ENCODE results near the gene LPP. TPM values are rescaled to one million over a fixed set of nuclear protein-coding genes. Genes with fewer than 3 reads are reported as not detected.

Gene LPP
- total and polyA plus RNA-seq, 4 donors: 11.1 to 219 (median 66.5) TPM

DNA sequence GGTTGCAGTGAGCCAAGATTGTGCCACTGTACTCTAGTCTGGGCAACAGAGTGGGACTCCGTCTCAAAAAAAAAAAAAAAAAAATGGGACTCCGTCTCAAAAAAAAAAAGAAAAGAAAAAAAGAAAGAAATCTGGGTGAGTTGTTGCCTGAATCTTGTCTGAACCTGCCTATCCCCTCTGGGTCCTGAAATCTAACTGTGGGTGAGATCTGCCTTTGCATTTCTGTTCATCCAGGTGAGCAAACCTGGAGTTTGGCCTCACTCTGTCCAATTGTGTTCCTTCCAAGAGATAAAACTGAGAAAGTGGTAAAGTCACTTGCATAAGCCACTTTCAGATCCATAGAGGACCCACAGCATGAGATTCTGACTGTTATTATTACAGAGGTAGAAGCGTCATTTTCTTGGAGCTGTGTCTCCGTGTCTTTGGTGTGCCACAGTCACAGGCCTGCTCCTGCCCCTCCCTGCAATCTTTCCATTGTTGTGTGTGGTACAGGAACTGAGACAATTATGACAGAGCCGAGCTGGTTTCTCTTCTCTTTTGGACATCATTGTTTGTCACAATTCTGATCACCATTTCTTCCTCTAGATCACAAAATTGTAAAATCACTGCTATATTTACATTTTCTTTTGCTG, 235.9 kb downstream of the LPP start:
- Histone ChIP-seq H3K27me3 (ENCODE audit: control insufficient read depth in 3 of 3, insufficient read depth in 3 of 3, low read length in 2 of 3) (no peaks in the 10 kb centered on the region), H3K9me3 (ENCODE audit: control insufficient read depth in 4 of 4, insufficient read depth in 3 of 4, low read length in 3 of 4) (no peaks in the 10 kb centered on the region), H3K9ac (ENCODE audit: insufficient read depth in 1 of 2, low read length in 2 of 2) (peak overlapping the region in 1 of 2 donors; percentile 38), H3K27ac (ENCODE audit: low read depth in 1 of 2, low read length in 1 of 2) (peak overlapping the region in 1 of 2 donors; percentile 51), H3K4me3 (no peak overlapping the region), H3K36me3 (ENCODE audit: control insufficient read depth in 4 of 4, insufficient read depth in 4 of 4, low read length in 4 of 4) (no peaks in the 10 kb centered on the region), H3K4me1 (ENCODE audit: control insufficient read depth in 5 of 5, insufficient read depth in 5 of 5, low read length in 5 of 5) (peaks cover 0 to 16% (median 4%) of the 10 kb centered on the region in 5 donors)
- ATAC-seq (ENCODE audit: insufficient read depth, low FRiP score) (no peak), DNase-seq (peak in 2 of 3 donors; percentile 40 to 55)
- TF ChIP-seq, protein P1, sequence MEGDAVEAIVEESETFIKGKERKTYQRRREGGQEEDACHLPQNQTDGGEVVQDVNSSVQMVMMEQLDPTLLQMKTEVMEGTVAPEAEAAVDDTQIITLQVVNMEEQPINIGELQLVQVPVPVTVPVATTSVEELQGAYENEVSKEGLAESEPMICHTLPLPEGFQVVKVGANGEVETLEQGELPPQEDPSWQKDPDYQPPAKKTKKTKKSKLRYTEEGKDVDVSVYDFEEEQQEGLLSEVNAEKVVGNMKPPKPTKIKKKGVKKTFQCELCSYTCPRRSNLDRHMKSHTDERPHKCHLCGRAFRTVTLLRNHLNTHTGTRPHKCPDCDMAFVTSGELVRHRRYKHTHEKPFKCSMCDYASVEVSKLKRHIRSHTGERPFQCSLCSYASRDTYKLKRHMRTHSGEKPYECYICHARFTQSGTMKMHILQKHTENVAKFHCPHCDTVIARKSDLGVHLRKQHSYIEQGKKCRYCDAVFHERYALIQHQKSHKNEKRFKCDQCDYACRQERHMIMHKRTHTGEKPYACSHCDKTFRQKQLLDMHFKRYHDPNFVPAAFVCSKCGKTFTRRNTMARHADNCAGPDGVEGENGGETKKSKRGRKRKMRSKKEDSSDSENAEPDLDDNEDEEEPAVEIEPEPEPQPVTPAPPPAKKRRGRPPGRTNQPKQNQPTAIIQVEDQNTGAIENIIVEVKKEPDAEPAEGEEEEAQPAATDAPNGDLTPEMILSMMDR (IDR thresholded peaks at IDR 0.05; ENCODE audit: control extremely low read depth, extremely low read depth): no peak
- 64 to 77% methylated on average over 5 of the region's 5 CpGs for WGBS, 2 donors

DNA sequence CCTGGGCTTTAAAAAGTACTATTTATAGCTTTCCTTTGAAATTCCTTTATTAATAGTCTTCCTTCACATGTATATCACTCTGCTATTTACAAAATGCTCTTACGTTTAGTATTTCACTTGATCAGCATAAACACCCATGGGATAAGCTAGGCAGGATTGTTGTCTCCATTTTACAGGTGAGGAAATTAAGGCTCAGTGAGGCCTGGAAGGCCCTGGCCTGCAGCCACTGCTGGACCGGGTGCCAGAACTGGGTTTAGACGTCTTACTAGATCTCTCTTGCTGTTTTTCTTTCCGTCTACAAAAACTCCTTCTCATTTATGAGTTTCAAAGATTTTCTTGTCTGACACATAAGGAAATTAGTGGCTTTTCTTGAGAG, 236.4 kb downstream of the LPP start:
- Histone ChIP-seq H3K9me3 (ENCODE audit: control insufficient read depth in 4 of 4, insufficient read depth in 3 of 4, low read length in 3 of 4) (no peaks in the 10 kb centered on the region), H3K9ac (ENCODE audit: insufficient read depth in 1 of 2, low read length in 2 of 2) (no peak overlapping the region), H3K36me3 (ENCODE audit: control insufficient read depth in 4 of 4, insufficient read depth in 4 of 4, low read length in 4 of 4) (no peaks in the 10 kb centered on the region), H3K4me1 (ENCODE audit: control insufficient read depth in 5 of 5, insufficient read depth in 5 of 5, low read length in 5 of 5) (peaks cover 0 to 16% (median 5%) of the 10 kb centered on the region in 5 donors), H3K27ac (ENCODE audit: low read depth in 1 of 2, low read length in 1 of 2) (peak overlapping the region in 1 of 2 donors; percentile 67), H3K27me3 (ENCODE audit: control insufficient read depth in 3 of 3, insufficient read depth in 3 of 3, low read length in 2 of 3) (no peaks in the 10 kb centered on the region), H3K4me3 (no peak overlapping the region)
- DNase-seq (no peak), ATAC-seq (ENCODE audit: insufficient read depth, low FRiP score) (no peak)
- WGBS, 2 donors: 55 to 69% methylated on average over 4 of the region's 4 CpGs
- TF ChIP-seq, protein P1 (IDR thresholded peaks at IDR 0.05; ENCODE audit: control extremely low read depth, extremely low read depth): no peak

DNA sequence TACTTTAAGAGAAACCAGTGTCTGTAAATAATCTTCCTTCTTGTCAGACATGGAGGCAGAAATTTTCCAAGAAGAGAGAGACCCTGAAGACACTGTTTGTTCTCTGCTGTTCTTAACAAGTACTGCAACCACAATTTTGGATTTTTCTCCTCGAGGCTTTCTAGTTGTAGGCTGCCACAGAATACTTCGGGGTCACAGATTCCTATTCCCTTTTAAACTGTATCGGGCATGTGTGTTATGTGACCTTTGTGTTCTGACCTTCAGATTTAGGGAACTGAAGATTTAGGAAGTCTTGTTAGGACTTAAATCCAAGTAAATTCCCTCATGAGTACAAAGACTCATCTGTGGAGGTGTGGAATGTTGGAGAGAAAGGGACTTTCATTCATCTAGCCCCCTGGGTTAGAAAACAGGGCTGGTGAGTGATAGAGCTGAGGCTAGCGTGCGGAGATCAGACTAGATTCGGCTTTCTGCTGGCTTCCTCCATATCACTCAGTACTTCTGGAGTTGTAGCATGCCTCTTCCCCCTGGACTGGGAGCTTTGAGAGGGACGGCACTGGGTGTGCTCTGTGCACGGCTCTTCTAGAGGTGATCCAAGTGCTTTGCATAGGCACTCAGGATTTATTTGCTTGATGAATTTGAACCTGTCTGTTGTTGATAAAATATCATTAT, 237.0 kb downstream of the LPP start:
- Histone ChIP-seq H3K9me3 (ENCODE audit: control insufficient read depth in 4 of 4, insufficient read depth in 3 of 4, low read length in 3 of 4) (no peaks in the 10 kb centered on the region), H3K27me3 (ENCODE audit: control insufficient read depth in 3 of 3, insufficient read depth in 3 of 3, low read length in 2 of 3) (no peaks in the 10 kb centered on the region), H3K4me1 (ENCODE audit: control insufficient read depth in 5 of 5, insufficient read depth in 5 of 5, low read length in 5 of 5) (peaks cover 0 to 16% (median 5%) of the 10 kb centered on the region in 5 donors), H3K4me3 (no peak overlapping the region), H3K9ac (ENCODE audit: insufficient read depth in 1 of 2, low read length in 2 of 2) (no peak overlapping the region), H3K36me3 (ENCODE audit: control insufficient read depth in 4 of 4, insufficient read depth in 4 of 4, low read length in 4 of 4) (no peaks in the 10 kb centered on the region), H3K27ac (ENCODE audit: low read depth in 1 of 2, low read length in 1 of 2) (peak overlapping the region in 1 of 2 donors; percentile 33)
- ATAC-seq (ENCODE audit: insufficient read depth, low FRiP score) (peak; percentile 9), DNase-seq (no peak)
- TF ChIP-seq, protein P1 (IDR thresholded peaks at IDR 0.05; ENCODE audit: control extremely low read depth, extremely low read depth): no peak
- 61 to 76% methylated on average over 8 of the region's 8 CpGs for WGBS, 2 donors
